GM12801 (cell line): ENCODE results near the gene DGLUCY.

Source experiments
- TF ChIP-seq, protein P1 (sequence below): IDR thresholded peaks from one replicate; pipeline ENCODE4 v1.5.1; 2011; ENCODE audit warnings: control low read depth; ENCODE audit not compliant: insufficient read length; ENCODE audit errors: extremely low read depth

Gene DGLUCY

DNA sequence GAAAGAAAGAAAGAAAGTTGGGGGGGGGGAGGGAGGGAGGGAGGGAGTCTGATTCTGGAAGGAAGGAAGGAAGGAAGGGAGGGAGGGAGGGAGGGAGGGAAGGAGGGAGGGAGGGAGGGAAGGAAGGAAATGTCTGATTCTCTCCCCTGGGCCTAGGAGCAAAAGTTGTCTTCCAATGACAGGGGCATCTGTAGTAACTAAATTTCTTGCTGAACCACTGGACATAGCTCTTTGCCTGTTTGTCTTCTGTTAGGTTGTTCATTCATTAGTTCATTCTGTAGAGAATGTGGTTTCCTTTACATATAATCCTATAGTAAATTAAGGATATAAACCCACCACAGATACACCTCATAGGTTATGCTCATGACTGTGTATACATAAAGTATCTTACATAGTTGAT is 70.7 kb downstream of the DGLUCY start:
- TF ChIP-seq, protein P1, sequence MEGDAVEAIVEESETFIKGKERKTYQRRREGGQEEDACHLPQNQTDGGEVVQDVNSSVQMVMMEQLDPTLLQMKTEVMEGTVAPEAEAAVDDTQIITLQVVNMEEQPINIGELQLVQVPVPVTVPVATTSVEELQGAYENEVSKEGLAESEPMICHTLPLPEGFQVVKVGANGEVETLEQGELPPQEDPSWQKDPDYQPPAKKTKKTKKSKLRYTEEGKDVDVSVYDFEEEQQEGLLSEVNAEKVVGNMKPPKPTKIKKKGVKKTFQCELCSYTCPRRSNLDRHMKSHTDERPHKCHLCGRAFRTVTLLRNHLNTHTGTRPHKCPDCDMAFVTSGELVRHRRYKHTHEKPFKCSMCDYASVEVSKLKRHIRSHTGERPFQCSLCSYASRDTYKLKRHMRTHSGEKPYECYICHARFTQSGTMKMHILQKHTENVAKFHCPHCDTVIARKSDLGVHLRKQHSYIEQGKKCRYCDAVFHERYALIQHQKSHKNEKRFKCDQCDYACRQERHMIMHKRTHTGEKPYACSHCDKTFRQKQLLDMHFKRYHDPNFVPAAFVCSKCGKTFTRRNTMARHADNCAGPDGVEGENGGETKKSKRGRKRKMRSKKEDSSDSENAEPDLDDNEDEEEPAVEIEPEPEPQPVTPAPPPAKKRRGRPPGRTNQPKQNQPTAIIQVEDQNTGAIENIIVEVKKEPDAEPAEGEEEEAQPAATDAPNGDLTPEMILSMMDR: no peak

DNA sequence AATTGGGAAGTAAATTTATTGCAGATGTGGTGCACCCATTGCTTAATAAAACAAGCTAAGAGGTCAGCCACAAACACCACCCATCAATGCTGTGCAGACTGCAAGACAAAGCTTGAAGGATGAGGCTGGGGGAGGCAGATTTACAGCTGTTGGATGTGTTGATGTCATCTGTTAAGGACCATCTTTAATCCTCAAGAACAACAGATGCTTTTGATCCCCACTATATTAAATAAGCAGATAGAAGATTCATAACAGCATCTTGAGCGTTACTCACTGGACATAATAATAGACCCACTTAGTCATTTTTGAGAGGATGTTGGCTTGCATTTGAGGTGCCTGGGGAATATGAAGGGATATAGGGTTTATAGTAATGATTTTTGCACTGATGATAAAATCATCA is 71.8 kb downstream of the DGLUCY start:
- TF ChIP-seq, protein P1: no peak

DNA sequence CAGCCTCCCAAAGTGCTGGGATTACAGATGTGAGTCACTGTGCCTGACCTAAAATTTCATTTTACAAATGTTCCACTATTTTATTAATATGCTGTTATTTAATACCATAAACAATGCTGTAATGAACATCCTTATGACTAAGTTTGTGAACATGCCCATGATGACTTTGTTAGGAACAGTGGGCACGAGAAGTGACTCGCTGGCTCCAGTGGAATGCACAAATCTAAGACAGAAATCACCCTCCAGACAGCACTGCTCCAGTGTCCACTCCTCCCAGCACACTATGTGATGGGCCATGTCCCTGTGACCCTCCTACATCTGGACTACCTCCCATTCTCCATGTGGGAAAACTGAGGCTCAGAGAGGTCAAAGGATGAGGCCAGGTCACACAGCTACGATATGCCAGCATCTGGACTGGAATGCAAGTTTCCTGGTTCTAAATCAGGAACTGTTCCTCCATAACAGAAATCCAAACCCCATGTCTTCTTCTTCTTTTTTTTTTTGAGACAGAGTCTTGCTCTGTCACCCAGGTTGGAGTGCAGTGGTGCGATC is 72.7 kb downstream of the DGLUCY start:
- TF ChIP-seq, protein P1: no peak

DNA sequence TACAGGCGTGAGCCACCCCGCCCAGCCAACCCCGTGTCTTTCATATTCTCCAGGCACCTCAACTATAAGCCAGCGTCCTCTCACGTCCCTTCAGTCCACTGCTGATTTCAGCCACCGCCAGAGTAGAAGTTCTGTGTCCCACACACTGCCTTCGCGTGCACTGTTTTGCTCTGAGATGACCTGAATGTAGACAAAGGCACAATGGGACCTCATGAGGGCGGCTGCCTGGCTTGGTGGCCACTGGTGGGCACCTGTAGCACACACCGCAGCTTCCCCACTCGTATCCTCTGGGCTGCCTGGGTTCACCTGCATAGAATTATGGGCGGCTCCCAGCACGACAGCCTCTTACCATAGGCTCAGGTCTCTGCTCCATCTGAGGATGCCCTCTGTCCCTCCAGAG is 73.4 kb downstream of the DGLUCY start:
- TF ChIP-seq, protein P1: no peak

DNA sequence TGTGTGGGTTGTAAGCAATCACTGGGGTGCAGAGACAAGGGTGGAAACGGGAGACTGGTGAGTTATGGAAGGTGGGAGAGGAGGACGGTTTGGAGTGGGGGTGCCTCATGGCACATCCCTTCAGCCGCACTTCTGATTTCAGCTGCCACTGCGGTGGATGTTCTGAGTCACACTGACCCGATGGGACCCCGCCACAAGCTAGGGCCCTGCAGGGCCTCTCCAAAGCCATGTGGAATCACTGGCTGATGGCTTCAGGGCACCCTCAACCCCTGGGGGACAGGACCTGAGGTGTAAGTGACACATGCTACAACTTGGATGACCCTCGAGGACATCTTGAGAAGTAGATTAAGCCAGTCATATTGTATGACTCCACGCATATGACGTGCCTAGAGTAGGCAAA is 77.0 kb downstream of the DGLUCY start:
- TF ChIP-seq, protein P1: no peak

DNA sequence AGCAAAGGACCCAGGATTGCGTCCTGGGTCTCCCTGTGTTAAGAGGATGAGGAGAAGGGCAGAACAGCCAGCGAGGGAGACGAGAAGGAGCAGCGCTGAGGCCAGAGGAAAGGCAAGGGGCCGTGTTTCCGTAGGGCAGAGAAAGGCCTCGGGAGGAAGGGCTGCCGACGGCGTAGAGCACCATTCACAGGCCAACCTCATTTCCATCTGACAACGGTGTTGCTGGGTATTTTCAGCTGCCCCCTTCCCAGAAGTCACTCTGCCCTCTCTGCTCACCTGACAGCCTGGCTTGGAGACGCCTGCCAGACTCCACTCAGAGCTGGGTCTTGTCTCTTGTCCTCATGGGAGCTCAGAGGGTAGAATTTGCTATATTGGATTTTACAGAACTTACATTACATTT is 79.2 kb downstream of the DGLUCY start:
- TF ChIP-seq, protein P1: no peak

DNA sequence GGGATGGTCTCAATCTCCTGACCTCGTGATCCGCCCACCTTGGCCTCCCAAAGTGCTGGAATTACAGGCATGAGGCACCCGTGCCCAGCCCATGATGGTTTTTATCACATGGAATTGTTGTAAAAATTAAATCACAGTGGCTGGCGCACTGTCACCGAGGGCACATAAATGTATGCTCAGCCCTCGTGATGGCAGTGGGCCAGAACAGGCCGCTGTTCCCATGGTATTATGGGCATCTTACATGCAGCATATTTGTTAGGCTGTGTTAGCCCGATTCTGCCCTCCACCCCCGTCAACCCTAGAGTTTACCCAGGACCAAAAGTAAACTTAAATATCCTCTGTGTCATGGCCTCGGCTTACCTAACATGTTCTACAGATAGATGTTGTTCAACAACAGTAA is 82.0 kb downstream of the DGLUCY start:
- TF ChIP-seq, protein P1: no peak
